Astrocyte of the spinal cord (primary cell): Measurements from ENCODE around the gene UNC93B1.

Source experiments
- DNase-seq: peaks from one replicate; pipeline ENCODE4 v3.0.0; 2011; ENCODE audit warnings: low read depth, low spot score
- H3K4me3 ChIP-seq: 2 replicates; pipeline ENCODE4 v1.5.1; 2011; ENCODE audit warnings: low read depth, mild to moderate bottlenecking, low read length, moderate library complexity
- CTCF ChIP-seq: IDR thresholded peaks from 2 replicates; pipeline ENCODE4 v1.5.1; 2012; ENCODE audit warnings: low read depth, mild to moderate bottlenecking, low read length, inconsistent platforms
- in situ Hi-C: cut with HindIII; loops from 2 replicates; pipeline ENCODE4 v1.10.0; 2017; ENCODE audit warnings: low sequenced_read_pairs

UNC93B1 gene

DNA sequence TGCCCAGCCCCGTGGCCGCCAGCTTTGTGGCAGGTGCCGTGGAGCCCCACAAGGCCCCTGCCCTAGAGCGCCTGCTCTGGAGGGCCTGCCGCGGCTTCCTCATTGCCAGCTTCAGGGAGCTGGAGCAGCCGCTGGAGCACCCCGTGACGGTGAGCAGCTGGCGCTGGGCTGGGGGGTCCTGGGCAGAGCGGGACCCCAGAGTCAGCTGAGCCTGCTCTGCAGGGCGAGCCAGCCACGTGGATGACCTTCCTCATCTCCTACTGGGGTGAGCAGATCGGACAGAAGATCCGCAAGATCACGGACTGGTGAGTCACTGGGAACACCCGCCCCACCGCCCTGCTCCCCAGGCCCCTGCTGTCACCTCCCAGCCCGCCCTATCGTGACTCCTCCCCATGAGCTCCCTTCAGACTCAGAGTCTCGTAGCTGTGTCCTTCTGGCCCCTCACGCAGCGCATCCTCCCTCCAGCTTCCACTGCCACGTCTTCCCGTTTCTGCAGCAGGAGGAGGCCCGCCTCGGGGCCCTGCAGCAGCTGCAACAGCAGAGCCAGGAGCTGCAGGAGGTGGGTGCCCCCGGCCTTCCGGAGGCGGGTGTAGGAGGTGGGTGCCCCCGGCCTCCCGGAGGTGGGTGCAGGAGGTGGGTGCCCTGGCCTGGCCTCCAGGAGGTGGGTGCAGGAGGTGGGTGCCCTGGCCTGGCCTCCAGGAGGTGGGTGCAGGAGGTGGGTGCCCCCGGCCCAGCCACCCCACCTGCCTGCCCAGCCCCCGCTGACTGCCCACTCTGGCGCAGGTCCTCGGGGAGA lies 39.6 kb upstream of the UNC93B1 start:
- H3K4me3 ChIP-seq, result no peak overlapping the region
- TF ChIP-seq CTCF, result no peak
- peak; percentile 63 for DNase-seq
- in situ Hi-C loops, result no loop called here

- TF ChIP-seq CTCF, result no peak
- no peak for DNase-seq
- in situ Hi-C loops, result no loop called here
- H3K4me3 ChIP-seq, result no peak overlapping the region
Observed at GRCh38 chr11:68043029-68043348, 39.1 kb upstream of the UNC93B1 start.

GRCh38 chr11:68042219-68043028 lies 38.5 kb upstream of the UNC93B1 start:
- in situ Hi-C loops, result no loop called here
- no peak overlapping the region for H3K4me3 ChIP-seq
- TF ChIP-seq CTCF, result no peak
- DNase-seq, result no peak

DNA sequence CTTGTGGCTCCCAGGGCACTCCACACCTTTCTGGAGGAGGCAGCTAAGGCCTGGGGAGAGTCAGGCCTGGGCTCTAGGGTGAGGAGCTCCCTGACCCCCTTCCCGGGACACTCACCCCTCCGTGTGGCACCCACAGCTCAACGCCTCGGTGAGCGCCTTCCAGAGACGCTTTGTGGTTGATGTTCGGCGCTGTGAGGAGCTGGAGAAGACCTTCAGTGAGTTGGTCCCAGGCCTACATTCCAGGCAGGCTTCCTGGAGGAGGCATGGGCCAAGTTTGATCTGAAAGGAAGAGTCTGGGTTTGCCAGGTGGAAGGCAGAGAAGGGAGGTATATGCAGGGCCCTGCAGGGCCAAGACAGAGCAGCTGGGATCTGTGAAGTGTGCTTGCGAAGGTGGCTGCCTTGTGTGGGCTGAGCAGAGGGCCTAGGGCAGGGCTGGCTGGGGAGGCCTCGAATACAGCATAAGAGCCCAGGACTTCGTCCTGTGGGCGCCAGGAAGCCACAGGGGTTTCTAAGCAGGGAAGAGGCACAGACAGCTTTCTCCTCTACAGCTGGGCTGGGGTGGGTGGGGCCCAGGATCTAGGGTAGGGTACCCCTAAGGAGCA lies 37.8 kb upstream of the UNC93B1 start:
- no peak for TF ChIP-seq CTCF
- DNase-seq, result no peak
- in situ Hi-C loops, result no loop called here
- H3K4me3 ChIP-seq, result no peak overlapping the region

GRCh38 chr11:68040957-68041591 lies 37.2 kb upstream of the UNC93B1 start:
- DNase-seq, result no peak
- H3K4me3 ChIP-seq, result peak overlapping the region; percentile 58
- in situ Hi-C loops, result no loop called here
- no peak for TF ChIP-seq CTCF
